ENCODE data around the gene CLBA1. TPM values are rescaled to one million over a fixed set of nuclear protein-coding genes. Genes with fewer than 3 reads are reported as not detected.

Gene CLBA1
- polyA plus RNA-seq, 1 of the 3 experiments (the other 2 are of a cell fraction): 18.5 TPM

DNA sequence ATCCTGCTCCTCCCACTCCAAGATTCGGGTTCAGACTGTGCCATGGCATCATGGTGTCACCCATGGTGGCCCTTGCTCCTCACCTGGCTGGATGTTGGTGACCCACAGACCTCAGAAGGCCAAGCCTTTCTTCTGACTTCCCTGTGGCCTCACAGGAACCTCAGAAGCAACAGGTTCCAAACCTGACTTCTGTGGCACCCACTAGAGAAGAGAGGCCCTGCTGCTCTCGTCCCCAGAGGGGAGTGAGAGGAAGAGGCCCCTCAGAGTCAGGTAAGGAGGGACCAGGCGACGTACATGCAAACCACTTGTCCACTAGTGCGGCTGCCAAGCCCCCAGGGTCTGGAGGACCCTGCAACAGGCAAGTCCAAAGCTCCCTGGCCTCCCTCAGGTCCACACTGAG is 10.4 kb downstream of the CLBA1 start:
- H2AFZ ChIP-seq (ENCODE audit: low read depth): no peak overlapping the region
- WGBS (ENCODE audit: low lambda C conversion rate): 100% methylated on average over 4 of the region's 5 CpGs
- no peak overlapping the region; a peak in 1 of 4 replicates for H3K27ac ChIP-seq (ENCODE audit: low read depth in 2 of 2, low read length in 1 of 2)
- H3K9me3 ChIP-seq: no peaks in the 10 kb centered on the region
- H3K79me2 ChIP-seq (ENCODE audit: insufficient read depth): peaks cover 39% of the 10 kb centered on the region
- peaks cover 6% of the 10 kb centered on the region; the same call in 1 of the 2 replicates for H4K20me1 ChIP-seq (ENCODE audit: insufficient read depth)
- no peaks in the 10 kb centered on the region for H3K4me1 ChIP-seq (ENCODE audit: control insufficient read depth in 1 of 2, insufficient read depth in 2 of 2, low read depth in 1 of 2, low read length in 1 of 2)
- CTCF ChIA-PET: interaction anchor here (1.0 to 1.2 kb wide), 2 partner anchors 13 to 20 kb away, joined by 3 read pairs; no protein-coding TSS in a partner anchor
- H3K4me3 ChIP-seq (ENCODE audit: low read depth in 2 of 2, low read length in 1 of 2): no peak overlapping the region
- POLR2A ChIA-PET: interaction anchor here (0.7 kb wide), 1 partner anchor 10 kb away, joined by 4 read pairs; the partner anchor contains the start of gene CLBA1
- peaks cover 14 to 43% of the 10 kb centered on the region in 2 experiments for H3K36me3 ChIP-seq (replicated peaks in 1 of 2; ENCODE audit: control insufficient read depth in 1 of 2, insufficient read depth in 2 of 2, low read length in 1 of 2)
- TF ChIP-seq, protein P1, sequence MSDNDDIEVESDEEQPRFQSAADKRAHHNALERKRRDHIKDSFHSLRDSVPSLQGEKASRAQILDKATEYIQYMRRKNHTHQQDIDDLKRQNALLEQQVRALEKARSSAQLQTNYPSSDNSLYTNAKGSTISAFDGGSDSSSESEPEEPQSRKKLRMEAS (IDR thresholded peaks at IDR 0.05; ENCODE audit: low read depth): no peak
- TF ChIP-seq SMC3 (IDR thresholded peaks at IDR 0.05; ENCODE audit: low read depth, low read length): no peak
- no peak for TF ChIP-seq RCOR1 (IDR thresholded peaks at IDR 0.05; ENCODE audit: low read length)
- no peak for TF ChIP-seq EP300 (IDR thresholded peaks at IDR 0.05; ENCODE audit: borderline replicate concordance in 1 of 2, low read depth in 1 of 2, low read length in 1 of 2)
- TF ChIP-seq, protein P2, sequence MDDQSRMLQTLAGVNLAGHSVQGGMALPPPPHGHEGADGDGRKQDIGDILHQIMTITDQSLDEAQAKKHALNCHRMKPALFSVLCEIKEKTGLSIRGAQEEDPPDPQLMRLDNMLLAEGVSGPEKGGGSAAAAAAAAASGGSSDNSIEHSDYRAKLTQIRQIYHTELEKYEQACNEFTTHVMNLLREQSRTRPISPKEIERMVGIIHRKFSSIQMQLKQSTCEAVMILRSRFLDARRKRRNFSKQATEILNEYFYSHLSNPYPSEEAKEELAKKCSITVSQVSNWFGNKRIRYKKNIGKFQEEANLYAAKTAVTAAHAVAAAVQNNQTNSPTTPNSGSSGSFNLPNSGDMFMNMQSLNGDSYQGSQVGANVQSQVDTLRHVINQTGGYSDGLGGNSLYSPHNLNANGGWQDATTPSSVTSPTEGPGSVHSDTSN (IDR thresholded peaks at IDR 0.05): no peak
- no peak for TF ChIP-seq FOSL2 (IDR thresholded peaks at IDR 0.05; ENCODE audit: borderline replicate concordance, low read depth)
- no peak for TF ChIP-seq TEAD4 (IDR thresholded peaks at IDR 0.05; ENCODE audit: borderline replicate concordance, insufficient read depth)
- TF ChIP-seq, protein P3, sequence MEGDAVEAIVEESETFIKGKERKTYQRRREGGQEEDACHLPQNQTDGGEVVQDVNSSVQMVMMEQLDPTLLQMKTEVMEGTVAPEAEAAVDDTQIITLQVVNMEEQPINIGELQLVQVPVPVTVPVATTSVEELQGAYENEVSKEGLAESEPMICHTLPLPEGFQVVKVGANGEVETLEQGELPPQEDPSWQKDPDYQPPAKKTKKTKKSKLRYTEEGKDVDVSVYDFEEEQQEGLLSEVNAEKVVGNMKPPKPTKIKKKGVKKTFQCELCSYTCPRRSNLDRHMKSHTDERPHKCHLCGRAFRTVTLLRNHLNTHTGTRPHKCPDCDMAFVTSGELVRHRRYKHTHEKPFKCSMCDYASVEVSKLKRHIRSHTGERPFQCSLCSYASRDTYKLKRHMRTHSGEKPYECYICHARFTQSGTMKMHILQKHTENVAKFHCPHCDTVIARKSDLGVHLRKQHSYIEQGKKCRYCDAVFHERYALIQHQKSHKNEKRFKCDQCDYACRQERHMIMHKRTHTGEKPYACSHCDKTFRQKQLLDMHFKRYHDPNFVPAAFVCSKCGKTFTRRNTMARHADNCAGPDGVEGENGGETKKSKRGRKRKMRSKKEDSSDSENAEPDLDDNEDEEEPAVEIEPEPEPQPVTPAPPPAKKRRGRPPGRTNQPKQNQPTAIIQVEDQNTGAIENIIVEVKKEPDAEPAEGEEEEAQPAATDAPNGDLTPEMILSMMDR (IDR thresholded peaks at IDR 0.05): no peak
- no peak for TF ChIP-seq MXI1 (IDR thresholded peaks at IDR 0.05; ENCODE audit: low read depth, low read length)
- no peak for TF ChIP-seq YY1 (IDR thresholded peaks at IDR 0.05; ENCODE audit: low read depth)
- no peak for TF ChIP-seq GATA2 (CRISPR knock-in tag; IDR thresholded peaks at IDR 0.05)
- TF ChIP-seq RXRA (IDR thresholded peaks at IDR 0.05; ENCODE audit: borderline replicate concordance, low read depth): no peak
- TF ChIP-seq GABPA (IDR thresholded peaks at IDR 0.05; ENCODE audit: low read depth): no peak
- no peaks in the 10 kb centered on the region for H3K27me3 ChIP-seq (ENCODE audit: insufficient read depth)
- peaks cover 17% of the 10 kb centered on the region for H3F3A ChIP-seq (replicated peaks; ENCODE audit: insufficient read depth)
- H3K4me2 ChIP-seq: no peak overlapping the region
- no peak overlapping the region for H3K9ac ChIP-seq
- DNase-seq: no peak
- no peaks in the 10 kb centered on the region for H3K9me2 ChIP-seq

DNA sequence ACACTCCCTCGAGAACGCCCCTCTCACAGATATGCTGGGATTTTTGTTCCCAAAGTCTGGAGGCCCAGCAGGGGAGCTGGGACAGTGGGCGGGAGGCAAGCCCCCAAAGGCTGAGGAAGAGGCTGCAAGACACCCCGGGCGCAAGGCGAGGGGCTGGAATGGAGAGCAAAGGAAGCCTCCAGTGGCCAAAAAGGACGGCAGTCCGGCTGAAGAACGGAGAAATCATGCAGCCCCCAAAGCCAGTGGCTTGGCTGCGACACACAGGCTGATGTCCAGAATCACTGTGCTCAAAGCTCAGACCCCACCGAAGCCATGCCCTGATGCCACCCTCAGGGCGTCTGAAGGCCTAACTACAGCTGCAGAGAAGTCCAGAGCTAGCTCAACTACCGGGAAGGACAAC is 10.9 kb downstream of the CLBA1 start:
- H3K36me3 ChIP-seq (replicated peaks in 1 of 2; ENCODE audit: control insufficient read depth in 1 of 2, insufficient read depth in 2 of 2, low read length in 1 of 2): peaks cover 14 to 43% of the 10 kb centered on the region in 2 experiments
- H3K27ac ChIP-seq (ENCODE audit: low read depth in 2 of 2, low read length in 1 of 2): no peak overlapping the region
- CTCF ChIA-PET: interaction anchor here (1.2 kb wide), 1 partner anchor 13 kb away, joined by 3 read pairs; no protein-coding TSS in a partner anchor
- H2AFZ ChIP-seq (ENCODE audit: low read depth): no peak overlapping the region
- no peaks in the 10 kb centered on the region for H3K4me1 ChIP-seq (ENCODE audit: control insufficient read depth in 1 of 2, insufficient read depth in 2 of 2, low read depth in 1 of 2, low read length in 1 of 2)
- peaks cover 17% of the 10 kb centered on the region for H3F3A ChIP-seq (replicated peaks; ENCODE audit: insufficient read depth)
- H3K79me2 ChIP-seq (ENCODE audit: insufficient read depth): peaks cover 43% of the 10 kb centered on the region
- WGBS (ENCODE audit: low lambda C conversion rate): 94% methylated on average over 11 of the region's 13 CpGs
- DNase-seq: no peak
- POLR2A ChIA-PET: no interaction called here
- H4K20me1 ChIP-seq (ENCODE audit: insufficient read depth): peaks cover 6% of the 10 kb centered on the region; the same call in 1 of the 2 replicates
- no peak overlapping the region for H3K9ac ChIP-seq
- H3K9me3 ChIP-seq: no peaks in the 10 kb centered on the region
- H3K9me2 ChIP-seq: no peaks in the 10 kb centered on the region
- no peak overlapping the region for H3K4me3 ChIP-seq (ENCODE audit: low read depth in 2 of 2, low read length in 1 of 2)
- H3K4me2 ChIP-seq: no peak overlapping the region
- H3K27me3 ChIP-seq (ENCODE audit: insufficient read depth): no peaks in the 10 kb centered on the region
- TF ChIP-seq CHD2 (IDR thresholded peaks at IDR 0.05; ENCODE audit: low read length, partially characterized antibody) (no peak), TCF12 (IDR thresholded peaks at IDR 0.05) (no peak), RFX5 (IDR thresholded peaks at IDR 0.05; ENCODE audit: low read length) (no peak), SIN3A (IDR thresholded peaks at IDR 0.05; ENCODE audit: borderline replicate concordance, low read depth, low read length) (no peak), RXRA (IDR thresholded peaks at IDR 0.05; ENCODE audit: borderline replicate concordance, low read depth) (no peak), TEAD4 (IDR thresholded peaks at IDR 0.05; ENCODE audit: borderline replicate concordance, insufficient read depth) (no peak), JUND (IDR thresholded peaks at IDR 0.05) (no peak), GABPA (IDR thresholded peaks at IDR 0.05; ENCODE audit: low read depth) (no peak)
- TF ChIP-seq, protein P4, sequence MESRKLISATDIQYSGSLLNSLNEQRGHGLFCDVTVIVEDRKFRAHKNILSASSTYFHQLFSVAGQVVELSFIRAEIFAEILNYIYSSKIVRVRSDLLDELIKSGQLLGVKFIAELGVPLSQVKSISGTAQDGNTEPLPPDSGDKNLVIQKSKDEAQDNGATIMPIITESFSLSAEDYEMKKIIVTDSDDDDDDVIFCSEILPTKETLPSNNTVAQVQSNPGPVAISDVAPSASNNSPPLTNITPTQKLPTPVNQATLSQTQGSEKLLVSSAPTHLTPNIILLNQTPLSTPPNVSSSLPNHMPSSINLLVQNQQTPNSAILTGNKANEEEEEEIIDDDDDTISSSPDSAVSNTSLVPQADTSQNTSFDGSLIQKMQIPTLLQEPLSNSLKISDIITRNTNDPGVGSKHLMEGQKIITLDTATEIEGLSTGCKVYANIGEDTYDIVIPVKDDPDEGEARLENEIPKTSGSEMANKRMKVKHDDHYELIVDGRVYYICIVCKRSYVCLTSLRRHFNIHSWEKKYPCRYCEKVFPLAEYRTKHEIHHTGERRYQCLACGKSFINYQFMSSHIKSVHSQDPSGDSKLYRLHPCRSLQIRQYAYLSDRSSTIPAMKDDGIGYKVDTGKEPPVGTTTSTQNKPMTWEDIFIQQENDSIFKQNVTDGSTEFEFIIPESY (IDR thresholded peaks at IDR 0.05; ENCODE audit: borderline replicate concordance, low read depth): no peak
- TF ChIP-seq, protein P5, sequence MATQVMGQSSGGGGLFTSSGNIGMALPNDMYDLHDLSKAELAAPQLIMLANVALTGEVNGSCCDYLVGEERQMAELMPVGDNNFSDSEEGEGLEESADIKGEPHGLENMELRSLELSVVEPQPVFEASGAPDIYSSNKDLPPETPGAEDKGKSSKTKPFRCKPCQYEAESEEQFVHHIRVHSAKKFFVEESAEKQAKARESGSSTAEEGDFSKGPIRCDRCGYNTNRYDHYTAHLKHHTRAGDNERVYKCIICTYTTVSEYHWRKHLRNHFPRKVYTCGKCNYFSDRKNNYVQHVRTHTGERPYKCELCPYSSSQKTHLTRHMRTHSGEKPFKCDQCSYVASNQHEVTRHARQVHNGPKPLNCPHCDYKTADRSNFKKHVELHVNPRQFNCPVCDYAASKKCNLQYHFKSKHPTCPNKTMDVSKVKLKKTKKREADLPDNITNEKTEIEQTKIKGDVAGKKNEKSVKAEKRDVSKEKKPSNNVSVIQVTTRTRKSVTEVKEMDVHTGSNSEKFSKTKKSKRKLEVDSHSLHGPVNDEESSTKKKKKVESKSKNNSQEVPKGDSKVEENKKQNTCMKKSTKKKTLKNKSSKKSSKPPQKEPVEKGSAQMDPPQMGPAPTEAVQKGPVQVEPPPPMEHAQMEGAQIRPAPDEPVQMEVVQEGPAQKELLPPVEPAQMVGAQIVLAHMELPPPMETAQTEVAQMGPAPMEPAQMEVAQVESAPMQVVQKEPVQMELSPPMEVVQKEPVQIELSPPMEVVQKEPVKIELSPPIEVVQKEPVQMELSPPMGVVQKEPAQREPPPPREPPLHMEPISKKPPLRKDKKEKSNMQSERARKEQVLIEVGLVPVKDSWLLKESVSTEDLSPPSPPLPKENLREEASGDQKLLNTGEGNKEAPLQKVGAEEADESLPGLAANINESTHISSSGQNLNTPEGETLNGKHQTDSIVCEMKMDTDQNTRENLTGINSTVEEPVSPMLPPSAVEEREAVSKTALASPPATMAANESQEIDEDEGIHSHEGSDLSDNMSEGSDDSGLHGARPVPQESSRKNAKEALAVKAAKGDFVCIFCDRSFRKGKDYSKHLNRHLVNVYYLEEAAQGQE (IDR thresholded peaks at IDR 0.05; ENCODE audit: low read depth, low read length): no peak
